IMR-90 (cell line): ENCODE results near the gene SNX7. TPM values are rescaled to one million over a fixed set of nuclear protein-coding genes. Genes with fewer than 3 reads are reported as not detected.

Experiments
- ATAC-seq: fragments of 200-7000 bp; cut with Tn5 transposase; 2 replicates; pipeline ENCODE4 v1.9.1; 2020; ENCODE audit warnings: low read depth, mild to moderate bottlenecking, moderate library complexity
- BruUV-seq: library from RNA; stranded (reverse); fragments of 400-500 nt; replicated peaks from 2 replicates; lab custom pipeline; 2021; lab: Mats Ljungman, UMichigan
- CTCF ChIA-PET: fragments of 300-600 bp; formaldehyde crosslinking; extraction: SDS; loops from one replicate; lab custom pipeline; 2021; ENCODE audit warnings: antibody characterized with exemption; lab: Yijun Ruan, JAX
- POLR2A ChIA-PET: fragments of 300-600 bp; sonication (Branson Sonifier 250); formaldehyde crosslinking; loops from one replicate; lab custom pipeline; 2022; ENCODE audit warnings: antibody characterized with exemption; ENCODE audit not compliant: unreplicated experiment; lab: Charles Lee
- DNase-seq: peaks from one replicate; pipeline ENCODE4 v3.0.0; 2013
- H2AFZ ChIP-seq: replicated peaks from 2 replicates; pipeline ENCODE3; 2013; ENCODE audit warnings: low read length, mild to moderate bottlenecking; ENCODE audit not compliant: poor library complexity
- H2AK5ac ChIP-seq: 2 replicates; pipeline ENCODE4 v1.6.1; 2013; ENCODE audit warnings: low read depth, low read length, inconsistent platforms
- H2AK9ac ChIP-seq: replicated peaks from 2 replicates; pipeline ENCODE3; 2013; ENCODE audit warnings: mild to moderate bottlenecking, low read depth, low read length, moderate library complexity; ENCODE audit not compliant: poor library complexity
- H2BK120ac ChIP-seq: 2 replicates; pipeline ENCODE4 v1.6.1; 2013; ENCODE audit warnings: low read depth, low read length, inconsistent platforms
- H2BK15ac ChIP-seq: 3 replicates; pipeline ENCODE4 v1.6.1; 2013; ENCODE audit warnings: low read depth, low read length, inconsistent platforms
- H2BK20ac ChIP-seq: 2 replicates; pipeline ENCODE4 v1.6.1; 2013; ENCODE audit warnings: low read depth, mild to moderate bottlenecking, inconsistent platforms, low read length, moderate library complexity
- H2BK5ac ChIP-seq: 2 replicates; pipeline ENCODE4 v1.6.1; 2013; ENCODE audit warnings: mild to moderate bottlenecking, low read depth, low read length, inconsistent platforms; ENCODE audit not compliant: poor library complexity, severe bottlenecking
- H3K14ac ChIP-seq: replicated peaks from 2 replicates; pipeline ENCODE4 v1.6.1; 2013; ENCODE audit warnings: low read depth, low read length, inconsistent platforms
- H3K18ac ChIP-seq: 2 replicates; pipeline ENCODE4 v1.6.1; 2013; ENCODE audit warnings: low read depth, low read length, control low read depth
- H3K23ac ChIP-seq: 2 replicates; pipeline ENCODE4 v1.6.1; 2013; ENCODE audit warnings: low read depth, low read length, inconsistent platforms
- H3K27ac ChIP-seq: 2 replicates; pipeline ENCODE4 v1.5.1; 2013; ENCODE audit warnings: mild to moderate bottlenecking, control low read depth, low read length; ENCODE audit not compliant: insufficient read depth
- H3K27me3 ChIP-seq: 2 replicates; pipeline ENCODE4 v1.6.1; 2013; ENCODE audit warnings: low read length; ENCODE audit not compliant: control insufficient read depth, insufficient read depth
- H3K36me3 ChIP-seq: 2 replicates; pipeline ENCODE4 v1.6.1; 2013; ENCODE audit warnings: low read length, mixed read lengths; ENCODE audit not compliant: control insufficient read depth, insufficient read depth
- H3K4ac ChIP-seq: 2 replicates; pipeline ENCODE4 v1.6.1; 2013; ENCODE audit warnings: low read depth, low read length, inconsistent platforms
- H3K4me1 ChIP-seq: 2 replicates; pipeline ENCODE4 v1.6.1; 2013; ENCODE audit warnings: low read length, mixed read lengths; ENCODE audit not compliant: control insufficient read depth, insufficient read depth
- H3K4me2 ChIP-seq: 2 replicates; pipeline ENCODE4 v1.6.1; 2013; ENCODE audit warnings: low read depth, mild to moderate bottlenecking, control low read depth, low read length, moderate library complexity
- H3K4me3 ChIP-seq: 2 replicates; pipeline ENCODE4 v1.5.1; 2013; ENCODE audit warnings: low read depth, mild to moderate bottlenecking, control low read depth, low read length, moderate library complexity; ENCODE audit not compliant: insufficient read depth
- H3K56ac ChIP-seq: 2 replicates; pipeline ENCODE4 v1.6.1; 2013; ENCODE audit warnings: low read length, inconsistent platforms; ENCODE audit not compliant: insufficient read depth; ENCODE audit errors: extremely low read depth
- H3K79me1 ChIP-seq, 2 experiments: 2 replicates each; pipeline ENCODE4 v1.6.1; 2013; ENCODE audit warnings: low read length in 2 of 2, inconsistent platforms in 1 of 2, low read depth in 1 of 2
- H3K9ac ChIP-seq: 2 replicates; pipeline ENCODE4 v1.6.1; 2013; ENCODE audit warnings: low read depth, low read length, control low read depth
- H3K9me1 ChIP-seq: 2 replicates; pipeline ENCODE4 v1.6.1; 2013; ENCODE audit warnings: low read length, inconsistent platforms; ENCODE audit not compliant: insufficient read depth
- H3K9me3 ChIP-seq: 2 replicates; pipeline ENCODE4 v1.6.1; 2013; ENCODE audit warnings: low read length; ENCODE audit not compliant: control insufficient read depth, insufficient read depth
- H4K20me1 ChIP-seq: 2 replicates; pipeline ENCODE4 v1.6.1; 2013; ENCODE audit warnings: low read length, inconsistent platforms; ENCODE audit not compliant: insufficient read depth
- H4K5ac ChIP-seq: 2 replicates; pipeline ENCODE4 v1.6.1; 2013; ENCODE audit warnings: mild to moderate bottlenecking, low read depth, low read length, control low read depth
- H4K8ac ChIP-seq, 2 experiments: 2 replicates each; pipeline ENCODE4 v1.6.1; 2013; ENCODE audit warnings: low read depth in 2 of 2, low read length in 2 of 2, control low read depth in 1 of 2, inconsistent platforms in 1 of 2
- H4K91ac ChIP-seq: 2 replicates; pipeline ENCODE4 v1.6.1; 2013; ENCODE audit warnings: low read depth, low read length, inconsistent platforms; ENCODE audit not compliant: insufficient read depth
- CEBPB ChIP-seq: IDR thresholded peaks from 2 replicates; pipeline ENCODE4 v1.6.1; 2012; ENCODE audit warnings: low read depth, low read length, improper control_type of control experiment
- CHD1 ChIP-seq: IDR thresholded peaks from 2 replicates; pipeline ENCODE4 v1.6.1; 2012; ENCODE audit warnings: low read depth, low read length, improper control_type of control experiment
- MAFK ChIP-seq: IDR thresholded peaks from 2 replicates; pipeline ENCODE4 v1.6.1; 2012; ENCODE audit warnings: low read depth, low read length, improper control_type of control experiment
- MAZ ChIP-seq: IDR thresholded peaks from 2 replicates; pipeline ENCODE4 v1.6.1; 2012; ENCODE audit warnings: low read depth, mild to moderate bottlenecking, low read length, improper control_type of control experiment, moderate library complexity, borderline replicate concordance
- MXI1 ChIP-seq: IDR thresholded peaks from 2 replicates; pipeline ENCODE4 v1.6.1; 2012; ENCODE audit warnings: low read depth, mild to moderate bottlenecking, low read length, moderate library complexity, borderline replicate concordance
- NFE2L2 ChIP-seq: fragments of 150-350 bp; IDR thresholded peaks from 2 replicates; pipeline ENCODE4 v1.6.1; 2016; ENCODE audit warnings: low read depth, mild to moderate bottlenecking, low read length
- POLR2A ChIP-seq: IDR thresholded peaks from 2 replicates; pipeline ENCODE4 v1.6.1; 2012; ENCODE audit warnings: mild to moderate bottlenecking, low read depth, low read length
- RAD21 ChIP-seq: IDR thresholded peaks from 2 replicates; pipeline ENCODE4 v1.6.1; 2012; ENCODE audit warnings: low read length, improper control_type of control experiment
- RCOR1 ChIP-seq: IDR thresholded peaks from 2 replicates; pipeline ENCODE4 v1.6.1; 2012; ENCODE audit warnings: mild to moderate bottlenecking, low read length, improper control_type of control experiment; ENCODE audit not compliant: insufficient replicate concordance
- SMC3 ChIP-seq: fragments of 150-350 bp; IDR thresholded peaks from 2 replicates; pipeline ENCODE4 v1.6.1; 2016; ENCODE audit warnings: low read depth, mild to moderate bottlenecking, antibody characterized with exemption, low read length, moderate library complexity
- USF2 ChIP-seq: fragments of 150-350 bp; IDR thresholded peaks from 2 replicates; pipeline ENCODE4 v1.6.1; 2017; ENCODE audit warnings: mild to moderate bottlenecking, antibody characterized with exemption, low read length, low read depth
- WGBS, 2 experiments: methylation state at CpG; one replicate each; pipeline versions ENCODE4 v1.1.5 to v1.1.7; 2013; ENCODE audit warnings: missing lambda C conversion rate in 2 of 2; ENCODE audit not compliant: insufficient read length in 1 of 2; ENCODE audit errors: extremely low coverage in 2 of 2; 5-methylcytosine and 5-hydroxymethylcytosine counted together
- dilution Hi-C: fragments of 300-500 bp; cut with HindIII; formaldehyde crosslinking; loops from one replicate; pipeline ENCODE4 v1.14.3; 2018; ENCODE audit warnings: low sequenced_read_pairs; ENCODE audit not compliant: unreplicated experiment
- in situ Hi-C: fragments of 300-500 bp; cut with MboI; formaldehyde crosslinking; loops from 3 replicates; pipeline ENCODE4 v1.14.3; 2019; ENCODE audit warnings: low sequenced_read_pairs, inconsistent platforms, mixed read lengths
- intact Hi-C: fragments of 100-400 bp; cut with micrococcal nuclease; formaldehyde crosslinking; loops from 2 replicates; pipeline ENCODE4 v1.10.0; 2022
- polyA plus RNA-seq, 3 experiments: library from polyadenylated mRNA; depleted of rRNA; stranded (reverse); fragments of >200 nt; gene quantifications; 2 replicates each; pipeline ENCODE4 v1.2.3, GENCODE V29; 2012; ENCODE audit warnings: low replicate concordance in 1 of 3
- total RNA-seq: library from RNA; depleted of rRNA; stranded (reverse); fragments of >200 nt; gene quantifications from 2 replicates; pipeline ENCODE4 v1.2.3, GENCODE V29; 2012
- TF ChIP-seq, protein P1 (sequence below): fragments of 150-350 bp; IDR thresholded peaks from 2 replicates; pipeline ENCODE4 v1.6.1; 2016; ENCODE audit warnings: low read depth, mild to moderate bottlenecking, low read length, moderate library complexity, borderline replicate concordance
- TF ChIP-seq, protein P2 (sequence below): conservative IDR thresholded peaks from 2 replicates; pipeline ENCODE4 v1.5.1; 2012; ENCODE audit warnings: mild to moderate bottlenecking, low read depth, low read length, improper control_type of control experiment

SNX7 gene
- total and polyA plus RNA-seq, 2 of the 4 experiments (the other 2 are of a cell fraction), result 22.5 to 24.4 TPM

DNA sequence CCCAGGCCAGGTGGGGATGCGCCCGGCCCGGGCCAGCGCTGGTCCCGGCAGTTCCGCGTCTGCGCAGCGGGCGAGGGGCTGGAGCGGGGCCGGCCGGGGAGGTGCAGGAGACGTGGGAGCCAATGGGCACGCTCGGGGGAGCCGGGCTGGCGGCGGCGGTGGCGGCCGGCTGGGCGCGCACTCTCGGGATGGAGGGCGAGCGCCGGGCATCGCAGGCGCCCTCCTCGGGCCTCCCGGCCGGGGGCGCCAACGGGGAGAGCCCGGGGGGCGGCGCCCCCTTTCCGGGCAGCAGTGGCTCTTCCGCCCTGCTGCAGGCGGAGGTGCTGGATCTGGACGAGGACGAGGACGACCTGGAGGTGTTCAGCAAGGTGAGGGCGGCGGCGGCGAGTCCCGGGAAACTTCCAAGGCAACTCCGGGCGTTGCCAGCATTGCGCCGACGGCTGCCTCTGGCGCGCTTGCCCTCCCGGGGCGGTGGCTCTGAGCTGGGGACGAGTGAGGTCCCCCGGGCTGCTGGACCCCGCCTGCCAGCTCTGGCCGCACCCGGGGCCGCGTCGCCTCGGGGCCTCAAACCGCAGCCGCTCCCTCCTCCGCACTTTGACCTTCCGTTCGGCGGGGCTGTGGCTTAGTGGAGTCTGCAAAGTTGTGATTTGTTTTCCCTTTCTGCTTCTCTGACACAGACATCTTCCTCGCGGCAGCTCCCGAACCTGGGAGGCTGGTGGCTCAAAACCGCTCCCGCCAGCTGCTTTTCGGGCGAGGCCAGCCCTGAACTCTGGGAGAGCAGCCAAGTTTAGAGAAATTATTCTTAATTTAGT is at the start of gene SNX7 (continued):
- TF ChIP-seq, protein P1, sequence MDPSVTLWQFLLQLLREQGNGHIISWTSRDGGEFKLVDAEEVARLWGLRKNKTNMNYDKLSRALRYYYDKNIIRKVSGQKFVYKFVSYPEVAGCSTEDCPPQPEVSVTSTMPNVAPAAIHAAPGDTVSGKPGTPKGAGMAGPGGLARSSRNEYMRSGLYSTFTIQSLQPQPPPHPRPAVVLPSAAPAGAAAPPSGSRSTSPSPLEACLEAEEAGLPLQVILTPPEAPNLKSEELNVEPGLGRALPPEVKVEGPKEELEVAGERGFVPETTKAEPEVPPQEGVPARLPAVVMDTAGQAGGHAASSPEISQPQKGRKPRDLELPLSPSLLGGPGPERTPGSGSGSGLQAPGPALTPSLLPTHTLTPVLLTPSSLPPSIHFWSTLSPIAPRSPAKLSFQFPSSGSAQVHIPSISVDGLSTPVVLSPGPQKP, result no peak
- TF ChIP-seq MAZ, result peak; percentile 31; the same call in 1 of the 2 replicates

- no peak overlapping the region for H2AK9ac ChIP-seq
- H3K27me3 ChIP-seq, result no peaks in the 10 kb centered on the region
- H2BK20ac ChIP-seq, result no peak overlapping the region
- no peak overlapping the region for H2AFZ ChIP-seq
- no peak overlapping the region for H3K14ac ChIP-seq
- no peak overlapping the region for H3K23ac ChIP-seq
- intact Hi-C loops (no loop called here), dilution Hi-C loops (no loop called here), in situ Hi-C loops (no loop called here)
- no peak overlapping the region for H3K9ac ChIP-seq
- H4K20me1 ChIP-seq, result no peaks in the 10 kb centered on the region
- H2AK5ac ChIP-seq, result no peak overlapping the region
- no peak overlapping the region for H2BK5ac ChIP-seq
- no peak overlapping the region for H3K4me3 ChIP-seq
- H3K18ac ChIP-seq, result no peak overlapping the region
- H4K8ac ChIP-seq, result no peak overlapping the region
- DNase-seq, result no peak
- no peaks in the 10 kb centered on the region for H3K79me1 ChIP-seq
- no peaks in the 10 kb centered on the region for H3K9me1 ChIP-seq
- H4K91ac ChIP-seq, result no peak overlapping the region
- H3K27ac ChIP-seq, result no peak overlapping the region
- ChIA-PET CTCF (no interaction called here), POLR2A (no interaction called here)
- H2BK120ac ChIP-seq, result no peak overlapping the region
- no TSS peak for BruUV-seq
- no peaks in the 10 kb centered on the region for H3K36me3 ChIP-seq
- no peak overlapping the region for H4K5ac ChIP-seq
- H2BK15ac ChIP-seq, result no peak overlapping the region
- WGBS, 2 experiments, result no CpG with 5 or more reads among the region's 2 CpGs
- no peaks in the 10 kb centered on the region for H3K9me3 ChIP-seq
- no peak for ATAC-seq
- H3K4me2 ChIP-seq, result no peak overlapping the region
- no peak overlapping the region for H3K56ac ChIP-seq
- H3K4ac ChIP-seq, result no peak overlapping the region
- no peaks in the 10 kb centered on the region for H3K4me1 ChIP-seq
- TF ChIP-seq RAD21 (no peak), MXI1 (no peak), POLR2A (no peak), MAFK (no peak), MAZ (no peak), RCOR1 (no peak), SMC3 (no peak), USF2 (no peak), CEBPB (no peak), NFE2L2 (no peak), CHD1 (no peak)
- TF ChIP-seq, protein P2, sequence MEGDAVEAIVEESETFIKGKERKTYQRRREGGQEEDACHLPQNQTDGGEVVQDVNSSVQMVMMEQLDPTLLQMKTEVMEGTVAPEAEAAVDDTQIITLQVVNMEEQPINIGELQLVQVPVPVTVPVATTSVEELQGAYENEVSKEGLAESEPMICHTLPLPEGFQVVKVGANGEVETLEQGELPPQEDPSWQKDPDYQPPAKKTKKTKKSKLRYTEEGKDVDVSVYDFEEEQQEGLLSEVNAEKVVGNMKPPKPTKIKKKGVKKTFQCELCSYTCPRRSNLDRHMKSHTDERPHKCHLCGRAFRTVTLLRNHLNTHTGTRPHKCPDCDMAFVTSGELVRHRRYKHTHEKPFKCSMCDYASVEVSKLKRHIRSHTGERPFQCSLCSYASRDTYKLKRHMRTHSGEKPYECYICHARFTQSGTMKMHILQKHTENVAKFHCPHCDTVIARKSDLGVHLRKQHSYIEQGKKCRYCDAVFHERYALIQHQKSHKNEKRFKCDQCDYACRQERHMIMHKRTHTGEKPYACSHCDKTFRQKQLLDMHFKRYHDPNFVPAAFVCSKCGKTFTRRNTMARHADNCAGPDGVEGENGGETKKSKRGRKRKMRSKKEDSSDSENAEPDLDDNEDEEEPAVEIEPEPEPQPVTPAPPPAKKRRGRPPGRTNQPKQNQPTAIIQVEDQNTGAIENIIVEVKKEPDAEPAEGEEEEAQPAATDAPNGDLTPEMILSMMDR, result no peak
Observed at GRCh38 chr1:98637316-98637715, 24.2 kb upstream of the SNX7 start.
